T-helper 17 cell (primary cell): ENCODE measurements around the gene PALLD. TPM values are rescaled to one million over a fixed set of nuclear protein-coding genes. Genes with fewer than 3 reads are reported as not detected.

Experiments
- ATAC-seq: fragments of 150-1000 bp; cut with Tn5 transposase; 2 replicates; pipeline ENCODE4 v1.10.0; 2021; ENCODE audit warnings: mild to moderate bottlenecking, moderate library complexity
- DNase-seq, 3 donors: peaks; one replicate each; pipeline versions ENCODE4 v3.0.0 to v3.0.0-alpha.2; 2020 to 2021
- H3K9me3 ChIP-seq: one replicate; pipeline ENCODE4 v1.7.0; 2013; ENCODE audit warnings: low read length, mild to moderate bottlenecking; ENCODE audit not compliant: control insufficient read depth, poor library complexity, severe bottlenecking
- H3K27ac Mint-ChIP-seq: one replicate; pipeline ENCODE4 v1.8.0; 2022; ENCODE audit warnings: mild to moderate bottlenecking, moderate library complexity, mixed read lengths
- H3K27me3 Mint-ChIP-seq: one replicate; pipeline ENCODE4 v1.8.0; 2022; ENCODE audit warnings: mixed read lengths
- H3K36me3 Mint-ChIP-seq: one replicate; pipeline ENCODE4 v1.8.0; 2022; ENCODE audit warnings: low read depth, mixed read lengths
- H3K4me1 Mint-ChIP-seq: one replicate; pipeline ENCODE4 v1.8.0; 2022; ENCODE audit warnings: mild to moderate bottlenecking, mixed read lengths
- H3K4me3 Mint-ChIP-seq: one replicate; pipeline ENCODE4 v1.8.0; 2022; ENCODE audit warnings: mild to moderate bottlenecking, moderate library complexity, mixed read lengths
- total RNA-seq, 4 donors: library from RNA in 2 of 4; stranded (reverse) in 2 of 4; gene quantifications; one replicate each; pipeline ENCODE4 v1.2.3 and lab custom pipeline; 2022 to 2026

The PALLD gene
- total RNA-seq, 2 donors from 2014 or later = 0.26 to 0.67 TPM

DNA sequence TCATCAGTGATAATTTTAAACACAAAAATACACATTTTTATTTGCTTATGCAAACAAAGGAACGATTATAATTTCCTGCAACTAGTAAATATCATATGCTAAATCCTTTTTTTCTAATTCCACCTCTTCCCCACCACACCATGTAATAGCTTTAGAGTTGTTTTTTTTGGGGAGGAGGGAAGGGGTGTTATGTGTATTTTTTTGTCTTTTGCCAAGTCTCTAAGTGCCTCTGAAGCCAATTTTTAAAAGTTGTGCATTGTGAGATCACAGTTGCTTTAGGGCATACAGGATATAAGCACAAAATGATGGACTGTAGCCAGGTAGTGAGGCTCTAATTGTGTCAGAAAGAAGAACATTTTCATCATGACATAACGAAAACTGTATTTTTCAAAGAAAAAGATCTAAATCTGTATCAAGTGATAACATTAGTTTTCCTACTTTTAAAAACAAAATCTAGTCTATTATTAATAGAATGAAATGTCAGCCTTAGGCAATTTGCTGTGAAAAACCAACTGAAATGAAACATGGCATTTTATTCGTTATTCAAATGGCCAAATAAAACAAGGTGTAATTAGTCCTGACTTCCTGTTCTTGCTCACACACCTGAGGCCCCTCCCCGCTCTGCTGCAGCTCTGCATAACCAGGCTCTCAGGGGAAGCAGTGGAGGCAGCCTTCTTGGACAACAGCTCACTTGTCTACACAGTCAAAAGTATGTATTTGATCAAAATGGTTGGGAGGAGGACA is 157.4 kb downstream of the PALLD start:
- Mint-ChIP-seq H3K4me3 (no peak overlapping the region), H3K4me1 (no peaks in the 10 kb centered on the region), H3K27me3 (peaks cover 43% of the 10 kb centered on the region), H3K36me3 (no peaks in the 10 kb centered on the region), H3K27ac (no peak overlapping the region)
- DNase-seq = no peak
- no peak for ATAC-seq
- H3K9me3 ChIP-seq = no peaks in the 10 kb centered on the region

DNA sequence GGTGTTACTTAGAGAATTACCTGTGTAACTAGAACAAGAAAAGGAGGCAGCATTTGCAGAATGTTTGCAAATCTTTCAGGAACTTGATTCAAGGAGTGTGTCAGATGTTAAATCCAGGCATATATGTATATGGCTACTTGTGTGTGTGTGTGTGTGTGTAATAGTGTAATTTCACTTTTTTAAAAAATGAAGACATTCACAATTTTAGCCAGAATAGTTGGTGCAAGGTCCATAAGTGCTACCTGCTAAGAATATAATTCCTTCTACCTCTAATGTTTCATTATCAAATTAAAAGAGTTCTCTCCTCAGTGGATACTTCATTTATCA is 158.0 kb downstream of the PALLD start:
- no peak for ATAC-seq
- Mint-ChIP-seq H3K27ac (no peak overlapping the region), H3K4me3 (no peak overlapping the region), H3K27me3 (peaks cover 49% of the 10 kb centered on the region), H3K4me1 (no peaks in the 10 kb centered on the region), H3K36me3 (no peaks in the 10 kb centered on the region)
- no peak for DNase-seq
- H3K9me3 ChIP-seq = no peaks in the 10 kb centered on the region

DNA sequence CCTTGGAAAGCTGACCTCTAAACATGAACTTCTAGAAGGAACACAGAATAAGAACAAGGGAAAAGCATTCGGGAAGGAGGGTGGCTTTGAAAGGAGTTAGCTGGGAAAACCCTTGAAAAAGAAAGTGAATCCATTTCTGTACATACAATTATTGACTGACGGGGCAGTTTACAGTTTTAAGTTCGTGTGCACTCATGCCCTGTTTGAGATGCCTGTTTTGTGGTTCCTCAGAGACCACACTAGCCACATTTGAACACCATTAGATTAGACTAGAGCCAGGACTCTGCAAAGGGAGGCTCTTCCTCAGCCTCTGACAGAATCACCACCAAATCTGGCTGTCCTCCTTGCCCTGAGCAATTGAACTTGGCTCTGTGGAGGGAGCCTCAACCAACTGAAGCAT is 158.3 kb downstream of the PALLD start:
- Mint-ChIP-seq H3K36me3 (no peaks in the 10 kb centered on the region), H3K27me3 (peaks cover 49% of the 10 kb centered on the region), H3K27ac (no peak overlapping the region), H3K4me1 (no peaks in the 10 kb centered on the region), H3K4me3 (no peak overlapping the region)
- H3K9me3 ChIP-seq = no peaks in the 10 kb centered on the region
- no peak for ATAC-seq
- no peak for DNase-seq

DNA sequence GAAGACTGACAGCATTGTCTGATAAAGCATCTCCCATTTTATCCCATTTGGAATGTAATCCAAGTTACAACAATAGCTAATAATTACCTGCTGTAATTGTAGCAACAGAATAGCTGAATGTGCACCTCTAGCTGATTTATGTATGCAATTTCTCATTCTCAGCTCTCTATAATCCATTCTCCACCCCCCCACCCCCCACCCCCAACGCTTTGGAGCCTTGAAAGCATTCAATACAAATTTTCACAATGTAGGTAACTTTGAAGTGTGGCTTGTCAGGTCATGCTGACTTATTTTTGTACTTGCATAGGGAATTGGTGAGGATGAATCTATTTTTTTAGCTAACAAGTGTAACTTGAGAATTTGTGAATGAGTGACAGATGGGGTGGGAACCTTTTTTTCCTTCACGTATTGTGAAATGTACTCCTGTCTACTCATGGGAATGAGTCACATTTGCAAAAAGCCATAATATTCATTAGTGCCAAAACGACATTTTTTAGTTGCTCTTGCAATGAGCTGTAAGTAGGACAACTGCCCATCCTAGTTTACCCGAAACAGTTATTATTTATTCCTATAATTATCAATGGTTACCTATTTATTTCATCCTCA is 159.3 kb downstream of the PALLD start:
- no peak for ATAC-seq
- H3K9me3 ChIP-seq = no peaks in the 10 kb centered on the region
- DNase-seq = no peak
- no peaks in the 10 kb centered on the region for H3K36me3 Mint-ChIP-seq
- no peaks in the 10 kb centered on the region for H3K4me1 Mint-ChIP-seq
- no peak overlapping the region for H3K27ac Mint-ChIP-seq
- H3K4me3 Mint-ChIP-seq = no peak overlapping the region
- peaks cover 46% of the 10 kb centered on the region for H3K27me3 Mint-ChIP-seq

DNA sequence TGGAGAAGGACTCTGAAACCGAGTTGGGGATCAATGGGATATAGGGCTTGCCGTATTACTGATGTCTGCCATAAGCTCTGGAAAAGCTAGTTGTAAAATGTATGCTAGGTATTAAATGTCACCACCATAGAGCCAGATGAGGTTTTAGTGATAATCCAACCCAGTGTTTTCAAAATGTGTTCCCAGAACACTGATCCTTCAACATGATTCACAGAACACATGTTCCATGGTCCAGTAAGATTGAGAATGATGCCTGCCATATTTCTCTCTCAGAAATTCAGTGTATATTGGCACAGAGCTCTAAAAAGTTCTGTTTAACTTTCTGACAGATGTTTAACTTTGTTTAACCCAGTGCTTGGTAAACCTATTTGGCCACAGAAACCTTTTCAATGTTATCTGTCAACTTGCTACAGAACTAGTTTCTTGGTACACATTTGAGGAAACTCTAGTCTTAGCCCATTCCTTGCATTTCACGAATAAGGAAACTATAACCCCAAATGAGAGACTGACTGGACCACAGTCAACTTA is 160.2 kb downstream of the PALLD start:
- H3K27ac Mint-ChIP-seq = no peak overlapping the region
- ATAC-seq (no peak), DNase-seq (no peak)
- H3K4me3 Mint-ChIP-seq = no peak overlapping the region
- no peaks in the 10 kb centered on the region for H3K36me3 Mint-ChIP-seq
- no peaks in the 10 kb centered on the region for H3K9me3 ChIP-seq
- H3K4me1 Mint-ChIP-seq = no peaks in the 10 kb centered on the region
- H3K27me3 Mint-ChIP-seq = peaks cover 42% of the 10 kb centered on the region

DNA sequence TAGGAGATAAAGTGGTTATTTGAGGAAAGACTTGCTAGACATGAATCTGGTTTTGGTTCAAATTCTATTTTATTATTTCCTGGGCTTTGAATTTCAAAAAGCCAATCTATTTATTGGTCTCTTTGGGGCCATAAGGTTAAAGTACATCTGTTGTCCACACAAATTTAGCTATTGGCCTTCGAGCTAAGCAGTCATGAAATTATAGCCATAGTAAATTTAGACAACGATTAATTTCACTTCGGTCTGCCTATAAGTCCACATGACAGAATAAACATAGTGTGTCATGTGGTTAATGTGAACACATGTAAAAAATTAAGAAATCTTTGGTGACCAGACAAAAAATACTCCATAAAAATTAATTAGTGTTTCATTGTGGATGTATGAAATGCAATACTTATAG is 161.9 kb downstream of the PALLD start:
- no peak for DNase-seq
- H3K9me3 ChIP-seq = no peaks in the 10 kb centered on the region
- no peaks in the 10 kb centered on the region for H3K4me1 Mint-ChIP-seq
- no peak overlapping the region for H3K27ac Mint-ChIP-seq
- ATAC-seq = no peak
- H3K36me3 Mint-ChIP-seq = no peaks in the 10 kb centered on the region
- peaks cover 55% of the 10 kb centered on the region for H3K27me3 Mint-ChIP-seq
- H3K4me3 Mint-ChIP-seq = no peak overlapping the region

DNA sequence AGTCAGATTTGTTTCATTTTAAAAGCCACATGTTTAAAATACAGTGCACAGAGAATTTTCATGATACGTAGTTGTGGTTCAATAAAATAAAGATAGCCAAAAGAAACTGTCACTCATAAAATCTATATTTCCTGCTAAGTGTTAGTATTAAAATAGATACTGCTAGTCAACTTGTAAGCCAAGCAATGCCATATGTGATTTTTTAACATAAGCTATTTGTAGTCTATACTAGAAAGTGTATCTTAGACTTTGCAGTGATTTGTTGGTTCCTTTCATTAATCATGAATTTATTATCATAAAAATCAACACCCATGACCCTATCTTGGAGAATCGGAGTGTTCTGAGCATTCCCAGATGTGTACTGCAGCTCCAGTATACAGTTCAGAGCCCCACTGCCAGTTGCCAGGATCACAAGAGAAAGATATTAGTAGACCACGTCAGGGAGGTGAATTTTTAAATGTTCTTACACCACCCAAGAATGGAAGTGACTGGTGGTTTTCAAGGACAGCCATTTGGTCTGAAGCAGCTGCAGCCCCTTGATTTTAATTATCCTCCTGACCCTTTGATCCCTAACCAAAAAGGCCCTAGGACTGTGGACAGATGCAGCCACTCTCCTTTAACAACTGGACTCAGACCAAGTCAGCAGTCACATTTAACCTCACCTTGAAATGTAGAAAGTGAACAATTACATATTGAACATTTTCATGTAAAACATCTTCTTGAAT is 163.1 kb downstream of the PALLD start:
- H3K9me3 ChIP-seq = no peaks in the 10 kb centered on the region
- DNase-seq (no peak), ATAC-seq (no peak)
- no peaks in the 10 kb centered on the region for H3K4me1 Mint-ChIP-seq
- no peak overlapping the region for H3K4me3 Mint-ChIP-seq
- H3K36me3 Mint-ChIP-seq = no peaks in the 10 kb centered on the region
- H3K27ac Mint-ChIP-seq = no peak overlapping the region
- peaks cover 52% of the 10 kb centered on the region for H3K27me3 Mint-ChIP-seq

DNA sequence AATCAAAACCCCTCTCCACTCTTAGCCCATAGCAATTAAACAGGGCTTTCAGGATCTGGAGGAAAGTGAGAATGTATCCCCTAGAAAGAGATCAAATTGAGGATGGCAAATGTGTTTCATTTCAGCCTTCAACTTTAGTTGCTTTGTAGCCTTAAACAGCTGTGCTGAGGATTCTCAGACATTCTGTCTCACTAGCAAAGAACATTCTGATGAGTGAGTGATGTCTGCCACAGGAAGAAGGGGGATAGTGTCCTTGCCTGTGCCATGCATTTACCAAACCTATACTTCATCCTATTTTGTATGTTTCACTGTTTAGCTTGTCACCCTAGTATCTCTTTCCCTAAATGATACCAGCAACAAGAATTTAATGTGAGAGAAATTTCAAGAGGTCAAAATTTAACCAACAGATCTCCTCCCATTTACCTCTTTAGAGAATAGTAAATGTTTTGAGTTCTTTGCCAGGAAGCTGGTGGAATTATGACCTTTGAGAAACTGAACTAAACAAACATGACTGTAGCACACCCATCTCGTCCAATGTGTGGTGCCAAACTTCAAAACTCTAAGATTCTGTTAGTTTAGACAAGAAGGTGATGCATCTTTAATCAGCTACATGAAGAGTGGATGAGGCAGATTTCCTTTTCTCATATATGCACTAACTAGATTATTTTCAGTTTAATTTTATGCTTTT is 165.6 kb downstream of the PALLD start:
- ATAC-seq (no peak), DNase-seq (no peak)
- Mint-ChIP-seq H3K36me3 (no peaks in the 10 kb centered on the region), H3K4me3 (no peak overlapping the region), H3K27me3 (peaks cover 44% of the 10 kb centered on the region), H3K27ac (no peak overlapping the region), H3K4me1 (no peaks in the 10 kb centered on the region)
- H3K9me3 ChIP-seq = no peaks in the 10 kb centered on the region

DNA sequence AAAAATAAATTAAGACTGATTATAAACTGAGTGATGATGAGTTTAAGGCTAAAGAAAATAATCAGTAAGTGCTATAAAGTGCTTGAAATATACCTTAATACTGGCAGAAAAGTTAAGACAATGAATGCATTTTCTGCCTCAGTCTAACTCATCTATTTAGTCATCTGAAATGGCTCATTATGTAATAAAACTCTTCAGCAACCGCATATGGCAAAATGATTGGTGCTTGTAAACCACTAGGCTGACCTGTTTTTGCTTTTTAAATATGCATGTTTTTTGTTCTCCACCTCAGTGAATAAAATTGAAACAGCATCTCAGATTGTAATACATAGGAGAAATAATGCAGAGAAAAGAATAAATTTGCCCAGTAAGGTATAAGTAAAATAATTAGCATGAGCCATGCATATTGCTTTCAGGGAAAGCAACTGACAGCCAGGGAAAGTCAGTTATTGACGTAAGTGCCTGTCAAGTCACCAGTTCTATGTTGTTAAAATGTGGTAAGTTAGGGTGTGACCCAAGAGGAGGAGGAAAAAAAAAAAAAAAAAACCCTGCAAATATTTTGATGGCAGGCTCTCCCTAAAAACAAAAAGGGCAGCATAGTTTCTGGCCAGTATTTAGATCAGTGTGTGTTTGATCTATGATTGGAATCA is 167.5 kb downstream of the PALLD start:
- peaks cover 40% of the 10 kb centered on the region for H3K27me3 Mint-ChIP-seq
- ATAC-seq = no peak

DNA sequence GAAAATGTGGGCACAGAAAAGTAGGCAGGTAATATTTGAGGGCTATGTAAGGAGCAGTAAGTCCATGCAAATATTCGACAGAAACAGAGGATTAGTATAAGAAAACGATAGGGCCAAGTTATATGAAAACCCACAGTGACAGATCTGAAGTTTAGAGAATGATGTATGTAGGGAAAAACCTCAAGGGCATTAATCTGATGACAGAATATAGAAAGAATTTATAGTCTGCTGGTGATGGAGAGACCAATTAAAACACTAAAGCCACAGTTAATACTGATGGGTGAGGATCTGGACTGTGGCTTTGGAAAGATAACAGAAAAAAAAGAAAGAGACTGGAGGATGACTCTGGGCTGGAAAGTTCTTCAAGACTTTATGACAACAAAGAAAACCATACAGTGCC is 169.7 kb downstream of the PALLD start:
- Mint-ChIP-seq H3K27ac (no peak overlapping the region), H3K36me3 (no peaks in the 10 kb centered on the region), H3K4me3 (no peak overlapping the region), H3K27me3 (peaks cover 26% of the 10 kb centered on the region), H3K4me1 (no peaks in the 10 kb centered on the region)
- ATAC-seq (no peak), DNase-seq (no peak)
- H3K9me3 ChIP-seq = no peaks in the 10 kb centered on the region

More for the DNA sequence above, 167.5 kb downstream of the PALLD start:
- DNase-seq = no peak
- Mint-ChIP-seq H3K27ac (no peak overlapping the region), H3K36me3 (no peaks in the 10 kb centered on the region), H3K4me1 (no peaks in the 10 kb centered on the region), H3K4me3 (no peak overlapping the region)
- no peaks in the 10 kb centered on the region for H3K9me3 ChIP-seq

DNA sequence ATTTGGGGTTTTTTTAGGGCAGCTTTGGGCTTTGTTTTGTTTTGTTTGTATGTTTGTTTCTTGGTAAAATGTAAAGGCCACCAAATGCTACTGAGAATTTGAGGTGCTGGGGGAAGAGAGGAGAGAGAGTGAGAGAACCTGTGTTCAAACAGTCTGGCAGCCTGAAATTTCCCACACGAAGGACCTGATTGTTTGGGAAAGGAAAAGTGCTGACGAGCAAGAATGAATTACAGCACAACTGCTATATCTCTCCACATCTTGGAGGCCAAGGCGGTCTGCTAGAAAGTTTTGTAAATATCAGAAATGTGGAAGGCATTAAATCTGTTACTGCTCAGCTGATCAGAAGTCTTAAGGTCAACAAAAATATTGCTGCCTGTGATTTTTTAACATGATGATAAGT is 170.5 kb downstream of the PALLD start:
- Mint-ChIP-seq H3K27me3 (peaks cover 26% of the 10 kb centered on the region), H3K27ac (no peak overlapping the region), H3K4me3 (no peak overlapping the region), H3K4me1 (no peaks in the 10 kb centered on the region), H3K36me3 (no peaks in the 10 kb centered on the region)
- no peak for ATAC-seq
- DNase-seq = no peak
- H3K9me3 ChIP-seq = no peaks in the 10 kb centered on the region

DNA sequence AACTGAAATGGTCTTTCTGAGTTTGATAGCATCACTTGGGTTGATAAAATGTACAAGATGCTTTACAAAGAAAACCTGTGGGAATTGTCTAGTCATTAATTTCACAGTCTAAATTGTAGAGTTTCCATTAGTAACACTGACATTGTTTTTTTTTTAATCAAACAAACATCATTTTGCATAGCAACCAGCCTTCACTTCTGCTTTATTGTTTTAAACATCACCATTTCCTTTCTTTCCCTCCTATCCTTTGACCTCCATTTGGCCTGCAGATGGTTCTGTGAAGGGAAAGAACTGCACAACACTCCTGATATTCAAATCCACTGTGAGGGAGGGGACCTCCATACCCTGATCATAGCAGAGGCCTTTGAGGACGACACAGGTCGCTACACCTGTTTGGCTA is 171.1 kb downstream of the PALLD start:
- Mint-ChIP-seq H3K36me3 (no peaks in the 10 kb centered on the region), H3K27ac (no peak overlapping the region), H3K4me3 (no peak overlapping the region), H3K4me1 (no peaks in the 10 kb centered on the region), H3K27me3 (peaks cover 21% of the 10 kb centered on the region)
- ATAC-seq (no peak), DNase-seq (no peak)
- H3K9me3 ChIP-seq = no peaks in the 10 kb centered on the region

DNA sequence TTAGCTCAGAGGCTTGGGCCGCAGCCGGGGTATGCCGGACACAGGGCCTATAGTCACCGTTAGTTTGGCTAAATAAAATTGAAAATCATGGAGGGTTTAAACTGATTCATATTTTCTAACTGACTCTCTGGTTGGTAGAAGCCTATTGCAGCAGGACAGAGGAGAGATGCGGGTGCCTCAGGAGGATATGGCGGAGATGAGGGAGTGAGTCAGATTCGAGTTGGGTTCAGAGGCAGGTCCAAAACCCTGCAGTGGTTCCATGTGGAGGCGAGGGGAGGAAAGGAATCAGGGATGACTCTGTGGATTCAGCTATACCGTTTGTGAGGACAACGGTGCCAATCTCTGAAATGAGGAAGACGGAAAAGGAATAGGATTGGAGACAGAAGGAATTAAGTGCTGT is 176.6 kb downstream of the PALLD start:
- H3K27ac Mint-ChIP-seq = no peak overlapping the region
- no peak for DNase-seq
- H3K4me3 Mint-ChIP-seq = no peak overlapping the region
- ATAC-seq = no peak
- no peaks in the 10 kb centered on the region for H3K9me3 ChIP-seq
- H3K36me3 Mint-ChIP-seq = no peaks in the 10 kb centered on the region
- no peaks in the 10 kb centered on the region for H3K4me1 Mint-ChIP-seq
- peaks cover 20% of the 10 kb centered on the region for H3K27me3 Mint-ChIP-seq
